Liver (tissue), 3 donors: ENCODE data around the gene RIPOR1.
"Not testable (repeated sequence)": the region's sequence is repeated elsewhere in the genome, so short reads cannot be mapped to it uniquely, and the experiment has no call there.

Experiments used
- ATF3 ChIP-seq: IDR thresholded peaks from 2 replicates; pipeline ENCODE4 v1.6.1; 2016; ENCODE audit warnings: antibody characterized with exemption
- CTCF ChIP-seq: fragments of 150-350 bp; IDR thresholded peaks from 2 replicates; pipeline ENCODE4 v1.5.1; 2017; ENCODE audit warnings: improper control_type of control experiment, low read depth, low read length; ENCODE audit not compliant: missing input control
- EGR1 ChIP-seq, 2 donors: IDR thresholded peaks; 2 replicates each; pipeline ENCODE4 v1.6.1; 2016 to 2018; ENCODE audit warnings: antibody characterized with exemption in 2 of 2, low read depth in 2 of 2
- FOXA1 ChIP-seq: IDR thresholded peaks from 2 replicates; pipeline ENCODE4 v1.6.1; 2016; ENCODE audit warnings: antibody characterized with exemption
- GABPA ChIP-seq, 2 donors: IDR thresholded peaks in 1 of 2; conservative IDR thresholded peaks in 1 of 2; 2 replicates each; pipeline ENCODE4 v1.6.1; 2016; ENCODE audit warnings: antibody characterized with exemption in 2 of 2, mild to moderate bottlenecking in 1 of 2, moderate library complexity in 1 of 2
- MAX ChIP-seq: IDR thresholded peaks from 2 replicates; pipeline ENCODE4 v1.6.1; 2016; ENCODE audit warnings: antibody characterized with exemption
- RAD21 ChIP-seq, 2 donors: IDR thresholded peaks; 2 replicates each; pipeline ENCODE4 v1.6.1; 2016; ENCODE audit warnings: antibody characterized with exemption in 2 of 2, mild to moderate bottlenecking in 2 of 2
- REST ChIP-seq: IDR thresholded peaks from 2 replicates; pipeline ENCODE4 v1.6.1; 2016; ENCODE audit warnings: antibody characterized with exemption, mild to moderate bottlenecking
- SP1 ChIP-seq: IDR thresholded peaks from 2 replicates; pipeline ENCODE4 v1.6.1; 2018; ENCODE audit warnings: antibody characterized with exemption, mild to moderate bottlenecking
- TAF1 ChIP-seq: conservative IDR thresholded peaks from 2 replicates; pipeline ENCODE4 v1.6.1; 2016; ENCODE audit warnings: antibody characterized with exemption, mild to moderate bottlenecking
- YY1 ChIP-seq: IDR thresholded peaks from 2 replicates; pipeline ENCODE4 v1.6.1; 2016; ENCODE audit warnings: antibody characterized with exemption, mild to moderate bottlenecking
- ZBTB33 ChIP-seq: IDR thresholded peaks from 2 replicates; pipeline ENCODE4 v1.6.1; 2016; ENCODE audit warnings: antibody characterized with exemption
- donor health status: healthy.
- donor health status: healthy.

GRCh38 chr16:67533987-67534386 lies 5.4 kb downstream of the RIPOR1 start:
- TF ChIP-seq RAD21 (IDR thresholded peaks at IDR 0.05); CTCF; ZBTB33; TAF1; ATF3; FOXA1; REST; EGR1 (IDR thresholded peaks at IDR 0.05; ENCODE audit: low read depth in 2 of 2); YY1; GABPA (IDR thresholded peaks at IDR 0.05 in 1 of 2, conservative IDR thresholded peaks at IDR 0.05 in 1 of 2); MAX; SP1: not testable (repeated sequence)
